ENCODE data around the gene URGCP.

DNA sequence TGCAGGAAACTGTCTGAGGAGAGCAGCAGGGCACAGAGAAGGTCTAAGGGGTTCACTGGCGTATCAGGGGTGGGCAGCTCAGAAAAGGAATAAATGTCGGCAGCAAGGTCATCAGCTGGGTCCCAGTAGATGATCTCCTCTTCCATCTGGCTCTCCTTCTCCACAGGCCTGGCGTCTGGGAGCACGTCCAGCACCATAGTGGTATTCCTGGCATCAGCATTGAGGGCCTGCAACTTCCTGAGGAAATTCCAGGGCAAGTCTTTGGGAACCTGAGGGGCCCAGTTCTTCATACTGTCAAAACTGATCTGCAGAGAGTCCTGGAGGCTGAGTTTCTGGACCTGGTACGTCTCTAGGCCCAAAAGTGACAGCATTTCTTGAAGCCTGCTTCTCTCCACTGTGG, 27.5 kb downstream of the URGCP start:
- TF ChIP-seq POLR2A (IDR thresholded peaks at IDR 0.05) (no peak), CTCF (IDR thresholded peaks at IDR 0.05) (no peak)

Data from lower leg skin (tissue), 3 donors.